CD4-positive, alpha-beta T cell (primary cell): ENCODE measurements around the gene HLCS. TPM values are rescaled to one million over a fixed set of nuclear protein-coding genes. Genes with fewer than 3 reads are reported as not detected.

Experiments
- ATAC-seq: fragments of 200-7000 bp; cut with Tn5 transposase; one replicate; pipeline ENCODE4 v1.10.0; 2022; ENCODE audit warnings: mild to moderate bottlenecking; ENCODE audit not compliant: poor library complexity
- CTCF ChIA-PET: fragments of 350-600 bp; sonication (Branson Sonifier 250); formaldehyde crosslinking; loops from one replicate; lab custom pipeline; 2021; ENCODE audit warnings: antibody characterized with exemption, inconsistent platforms; lab: Charles Lee
- POLR2A ChIA-PET: fragments of 350-600 bp; sonication (Branson Sonifier 250); formaldehyde crosslinking; loops from one replicate; lab custom pipeline; 2021; ENCODE audit warnings: antibody characterized with exemption, inconsistent platforms; lab: Charles Lee
- DNase-seq, 14 experiments: peaks; one replicate each; pipeline ENCODE4 v3.0.0-alpha.2; 2013 to 2020; ENCODE audit warnings: mixed read lengths in 2 of 14
- H3K27ac ChIP-seq, 2 donors: one replicate each; pipeline versions ENCODE4 v1.5.1 to v1.7.0; 2013; ENCODE audit warnings: low read length in 2 of 2, low read depth in 1 of 2, mild to moderate bottlenecking in 1 of 2
- H3K27me3 ChIP-seq, 2 experiments: 1 replicate in 1 of 2; 2 replicates in 1 of 2; pipeline versions ENCODE4 v1.6.1 to v1.7.0; 2013; ENCODE audit warnings: low read length in 2 of 2, control low read depth in 1 of 2, mild to moderate bottlenecking in 1 of 2, moderate library complexity in 1 of 2; ENCODE audit not compliant: insufficient read depth in 2 of 2, control insufficient read depth in 1 of 2
- H3K36me3 ChIP-seq: one replicate; pipeline ENCODE4 v1.6.1; 2013; ENCODE audit warnings: low read length, control low read depth; ENCODE audit not compliant: insufficient read depth
- H3K4me1 ChIP-seq: one replicate; pipeline ENCODE4 v1.6.1; 2013; ENCODE audit warnings: low read length, control low read depth; ENCODE audit not compliant: insufficient read depth
- H3K4me3 ChIP-seq: one replicate; pipeline ENCODE4 v1.5.1; 2013; ENCODE audit warnings: mild to moderate bottlenecking, low read length, moderate library complexity
- H3K9me3 ChIP-seq, 2 experiments: 1 replicate in 1 of 2; 2 replicates in 1 of 2; pipeline versions ENCODE4 v1.6.1 to v1.7.0; 2013; ENCODE audit warnings: low read length in 2 of 2, mild to moderate bottlenecking in 2 of 2, control low read depth in 1 of 2, moderate library complexity in 1 of 2; ENCODE audit not compliant: control insufficient read depth in 1 of 2, insufficient read depth in 1 of 2
- H3K27ac Mint-ChIP-seq: one replicate; pipeline ENCODE4 v1.8.0; 2020; ENCODE audit warnings: mixed read lengths
- H3K27me3 Mint-ChIP-seq: one replicate; pipeline ENCODE4 v1.8.0; 2021; ENCODE audit warnings: mixed read lengths
- H3K36me3 Mint-ChIP-seq: one replicate; pipeline ENCODE4 v1.8.0; 2021; ENCODE audit warnings: low read depth, mixed read lengths
- H3K4me1 Mint-ChIP-seq: one replicate; pipeline ENCODE4 v1.8.0; 2021; ENCODE audit warnings: low read depth, mixed read lengths
- H3K4me3 Mint-ChIP-seq: one replicate; pipeline ENCODE4 v1.8.0; 2020; ENCODE audit warnings: mild to moderate bottlenecking, mixed read lengths
- H3K9me3 Mint-ChIP-seq: one replicate; pipeline ENCODE4 v1.8.0; 2020; ENCODE audit warnings: mixed read lengths
- CTCF ChIP-seq: fragments of 200-600 bp; IDR thresholded peaks from one replicate; pipeline ENCODE4 v1.8.0; 2022; ENCODE audit warnings: antibody characterized with exemption, mild to moderate bottlenecking
- intact Hi-C, 2 experiments: fragments of 100-400 bp; cut with DNase I in 1 of 2; cut with micrococcal nuclease in 1 of 2; formaldehyde crosslinking; loops; one replicate each; pipeline versions ENCODE4 v1.15.1 to v1.9.0; 2023 to 2025; cut with DNase I, micrococcal nuclease
- total RNA-seq, 174 experiments: library from RNA in 2 of 174; stranded (reverse) in 2 of 174; gene quantifications; one replicate each; pipeline ENCODE4 v1.2.3 and lab custom pipeline; 2021 to 2026

HLCS gene
- total RNA-seq, 2 experiments from 2014 or later: 8.1 to 10.0 TPM

- no peak overlapping the region for H3K27ac ChIP-seq
- no peaks in the 10 kb centered on the region for H3K4me1 ChIP-seq
- Mint-ChIP-seq H3K27ac (no peak overlapping the region), H3K4me3 (no peak overlapping the region), H3K27me3 (peaks cover 37% of the 10 kb centered on the region), H3K9me3 (peaks cover 3% of the 10 kb centered on the region), H3K4me1 (no peaks in the 10 kb centered on the region), H3K36me3 (no peaks in the 10 kb centered on the region)
- ATAC-seq (no peak), DNase-seq (no peak)
- H3K9me3 ChIP-seq: peaks cover 0 to 16% of the 10 kb centered on the region in 2 experiments
- TF ChIP-seq CTCF: no peak
- ChIA-PET CTCF (no interaction called here), POLR2A (no interaction called here)
- intact Hi-C loops: no loop called here
- H3K36me3 ChIP-seq: no peaks in the 10 kb centered on the region
- H3K4me3 ChIP-seq: no peak overlapping the region
- peaks cover 0 to 15% of the 10 kb centered on the region in 2 experiments for H3K27me3 ChIP-seq
These were observed 232.6 kb downstream of the HLCS start for GRCh38 chr21:36733857-36734256.

GRCh38 chr21:36732761-36733160, 233.7 kb downstream of the HLCS start:
- DNase-seq (no peak), ATAC-seq (no peak)
- CTCF ChIA-PET: no interaction called here
- H3K9me3 Mint-ChIP-seq: peaks cover 3% of the 10 kb centered on the region
- H3K36me3 ChIP-seq: no peaks in the 10 kb centered on the region
- peaks cover 0 to 16% of the 10 kb centered on the region in 2 experiments for H3K9me3 ChIP-seq
- no peak for TF ChIP-seq CTCF
- H3K27ac Mint-ChIP-seq: no peak overlapping the region
- H3K27me3 ChIP-seq: peaks cover 0 to 10% of the 10 kb centered on the region in 2 experiments
- no peaks in the 10 kb centered on the region for H3K4me1 ChIP-seq
- no peak overlapping the region for H3K27ac ChIP-seq
- POLR2A ChIA-PET: no interaction called here
- H3K4me3 Mint-ChIP-seq: no peak overlapping the region
- intact Hi-C loops: no loop called here
- H3K4me1 Mint-ChIP-seq: no peaks in the 10 kb centered on the region
- no peaks in the 10 kb centered on the region for H3K36me3 Mint-ChIP-seq
- H3K27me3 Mint-ChIP-seq: peaks cover 36% of the 10 kb centered on the region
- no peak overlapping the region for H3K4me3 ChIP-seq

- no peak overlapping the region for H3K4me3 ChIP-seq
- Mint-ChIP-seq H3K9me3 (peaks cover 3% of the 10 kb centered on the region), H3K27me3 (peaks cover 38% of the 10 kb centered on the region), H3K4me3 (no peak overlapping the region), H3K4me1 (no peaks in the 10 kb centered on the region), H3K36me3 (no peaks in the 10 kb centered on the region), H3K27ac (no peak overlapping the region)
- POLR2A ChIA-PET: no interaction called here
- no peaks in the 10 kb centered on the region for H3K4me1 ChIP-seq
- H3K9me3 ChIP-seq: peaks cover 0 to 16% of the 10 kb centered on the region in 2 experiments
- no peak overlapping the region for H3K27ac ChIP-seq
- CTCF ChIA-PET: no interaction called here
- H3K36me3 ChIP-seq: no peaks in the 10 kb centered on the region
- H3K27me3 ChIP-seq: peaks cover 0 to 10% of the 10 kb centered on the region in 2 experiments
- no peak for TF ChIP-seq CTCF
- ATAC-seq: no peak
- DNase-seq: no peak
- intact Hi-C loops: no loop called here
These were observed 234.3 kb downstream of the HLCS start for GRCh38 chr21:36732217-36732616.
